HEK293T (cell line): ENCODE results near the gene IFIT3.
A peak's percentile ranks its signal among the peaks of the same experiment; 100 is the strongest.

Source experiments
- CTCF ChIA-PET: fragments of 350-600 bp; formaldehyde crosslinking; extraction: SDS; loops from one replicate; lab custom pipeline; 2021; ENCODE audit warnings: antibody characterized with exemption, inconsistent platforms; lab: Yijun Ruan, JAX
- POLR2A ChIA-PET: fragments of 350-600 bp; formaldehyde crosslinking; extraction: SDS; loops from one replicate; lab custom pipeline; 2020; ENCODE audit warnings: antibody characterized with exemption, inconsistent platforms; lab: Yijun Ruan, JAX
- DNase-seq: peaks from one replicate; pipeline ENCODE4 v3.0.0; 2012; ENCODE audit warnings: mixed read lengths; ENCODE audit errors: extremely low spot score
- ARNT ChIP-seq: fragments of 450-650 bp; IDR thresholded peaks from 2 replicates; pipeline ENCODE4 v1.6.1; 2017; ENCODE audit warnings: mild to moderate bottlenecking
- BHLHE40 ChIP-seq: fragments of 450-650 bp; IDR thresholded peaks from 2 replicates; pipeline ENCODE4 v1.6.1; 2016; ENCODE audit warnings: mild to moderate bottlenecking, moderate library complexity, borderline replicate concordance
- CTBP1 ChIP-seq: fragments of 450-650 bp; IDR thresholded peaks from 2 replicates; pipeline ENCODE4 v1.6.1; 2016; ENCODE audit warnings: borderline replicate concordance
- ELF4 ChIP-seq: fragments of 450-650 bp; IDR thresholded peaks from 2 replicates; pipeline ENCODE4 v1.6.1; 2017; ENCODE audit warnings: antibody characterized with exemption
- FOXA1 ChIP-seq: fragments of 450-650 bp; IDR thresholded peaks from 2 replicates; pipeline ENCODE4 v1.6.1; 2016; ENCODE audit warnings: mild to moderate bottlenecking
- FOXK2 ChIP-seq: fragments of 450-650 bp; IDR thresholded peaks from 2 replicates; pipeline ENCODE4 v1.6.1; 2016; ENCODE audit warnings: mild to moderate bottlenecking
- FOXM1 ChIP-seq: fragments of 450-650 bp; IDR thresholded peaks from 2 replicates; pipeline ENCODE4 v1.6.1; 2017; ENCODE audit warnings: mild to moderate bottlenecking, borderline replicate concordance
- HDGF ChIP-seq: fragments of 450-650 bp; IDR thresholded peaks from 2 replicates; pipeline ENCODE4 v1.6.1; 2017; ENCODE audit warnings: antibody characterized with exemption, borderline replicate concordance
- L3MBTL2 ChIP-seq: fragments of 450-650 bp; conservative IDR thresholded peaks from 2 replicates; pipeline ENCODE4 v1.6.1; 2016; ENCODE audit warnings: mild to moderate bottlenecking
- LEF1 ChIP-seq: fragments of 450-650 bp; IDR thresholded peaks from 2 replicates; pipeline ENCODE4 v1.6.1; 2017; ENCODE audit warnings: mild to moderate bottlenecking, borderline replicate concordance
- NFRKB ChIP-seq: fragments of 450-650 bp; IDR thresholded peaks from 2 replicates; pipeline ENCODE4 v1.6.1; 2016; ENCODE audit warnings: mild to moderate bottlenecking, moderate library complexity
- PKNOX1 ChIP-seq: fragments of 450-650 bp; IDR thresholded peaks from 2 replicates; pipeline ENCODE4 v1.6.1; 2016
- SP1 ChIP-seq: fragments of 450-650 bp; IDR thresholded peaks from 2 replicates; pipeline ENCODE4 v1.6.1; 2017
- SUZ12 ChIP-seq: fragments of 450-650 bp; IDR thresholded peaks from 2 replicates; pipeline ENCODE4 v1.6.1; 2016; ENCODE audit warnings: mild to moderate bottlenecking
- TARDBP ChIP-seq: fragments of 450-650 bp; IDR thresholded peaks from 2 replicates; pipeline ENCODE4 v1.6.1; 2016
- ZNF384 ChIP-seq: fragments of 450-650 bp; IDR thresholded peaks from 2 replicates; pipeline ENCODE4 v1.6.1; 2016

The IFIT3 gene

GRCh38 chr10:89296220-89296648, 31.6 kb upstream of the IFIT3 start:
- TF ChIP-seq ARNT = no peak
- no peak for TF ChIP-seq BHLHE40
- no peak for TF ChIP-seq TARDBP
- no peak for TF ChIP-seq LEF1
- no peak for TF ChIP-seq NFRKB
- TF ChIP-seq ELF4 = no peak
- no peak for TF ChIP-seq FOXK2
- no peak for TF ChIP-seq PKNOX1
- no peak for TF ChIP-seq FOXM1
- TF ChIP-seq CTBP1 = no peak
- no peak for TF ChIP-seq ZNF384
- TF ChIP-seq FOXA1 = no peak
- TF ChIP-seq HDGF = no peak
- POLR2A ChIA-PET = no interaction called here
- no peak for DNase-seq
- CTCF ChIA-PET = no interaction called here

- POLR2A ChIA-PET = no interaction called here
- TF ChIP-seq ARNT (no peak), FOXA1 (no peak), SUZ12 (no peak), PKNOX1 (no peak), SP1 (no peak), NFRKB (no peak), ZNF384 (no peak), CTBP1 (no peak), L3MBTL2 (no peak)
- CTCF ChIA-PET = no interaction called here
- no peak for DNase-seq
These were observed 30.4 kb upstream of the IFIT3 start for GRCh38 chr10:89297356-89297755.

GRCh38 chr10:89297791-89298190, 30.0 kb upstream of the IFIT3 start:
- TF ChIP-seq ELF4 = no peak
- no peak for TF ChIP-seq LEF1
- TF ChIP-seq SUZ12 = no peak
- no peak for TF ChIP-seq ARNT
- no peak for TF ChIP-seq ZNF384
- TF ChIP-seq NFRKB = no peak
- no peak for TF ChIP-seq L3MBTL2
- no peak for TF ChIP-seq CTBP1
- no peak for TF ChIP-seq FOXK2
- ChIA-PET CTCF (no interaction called here), POLR2A (no interaction called here)
- DNase-seq = no peak

- POLR2A ChIA-PET = no interaction called here
- no peak for TF ChIP-seq NFRKB
- no peak for TF ChIP-seq FOXM1
- TF ChIP-seq FOXK2 = no peak
- no peak for TF ChIP-seq ARNT
- no peak for TF ChIP-seq CTBP1
- no peak for TF ChIP-seq PKNOX1
- no peak for TF ChIP-seq FOXA1
- no peak for DNase-seq
- CTCF ChIA-PET = no interaction called here
These were observed 28.8 kb upstream of the IFIT3 start for GRCh38 chr10:89299031-89299430.

GRCh38 chr10:89301232-89301631, 26.6 kb upstream of the IFIT3 start:
- TF ChIP-seq FOXA1 = no peak
- no peak for DNase-seq
- POLR2A ChIA-PET = interaction anchor here (1.5 kb wide), 1 partner anchor 27 kb away, joined by 3 read pairs; the partner anchor contains the start of gene IFIT3
- CTCF ChIA-PET = no interaction called here

GRCh38 chr10:89301721-89302445, 25.9 kb upstream of the IFIT3 start, which contains the start of gene IFIT2:
Gene IFIT2, plus strand, starts transcription at chr10:89302046. Its CDS starts 78 bp downstream, at chr10:89302124.
- peak; percentile 31 for DNase-seq
- CTCF ChIA-PET = interaction anchor here (0.6 to 1.1 kb wide), 3 partner anchors 88 to 1128 kb away, joined by 3 to 4 read pairs (median 4); no protein-coding TSS in a partner anchor
- no peak for TF ChIP-seq L3MBTL2
- POLR2A ChIA-PET = interaction anchor here (1.5 kb wide), 1 partner anchor 26 kb away, joined by 3 read pairs; the partner anchor contains the start of gene IFIT3

GRCh38 chr10:89302625-89303024, 25.2 kb upstream of the IFIT3 start:
- CTCF ChIA-PET = interaction anchor here (0.9 to 1.1 kb wide), 2 partner anchors 89 to 117 kb away, joined by 4 read pairs; no protein-coding TSS in a partner anchor
- POLR2A ChIA-PET = interaction anchor here (1.1 kb wide), 1 partner anchor 26 kb away, joined by 3 read pairs; the partner anchor contains the start of gene IFIT3
- TF ChIP-seq FOXM1 (no peak), FOXA1 (no peak), CTBP1 (no peak), L3MBTL2 (no peak), SUZ12 (no peak), SP1 (no peak), ZNF384 (no peak)
- no peak for DNase-seq
